NOMO-1 treated with DMSO at 0.1 percent for 48 hours (cell line): ENCODE measurements around the gene CLEC3A.
A peak's percentile ranks its signal among the peaks of the same experiment; 100 is the strongest.
"Not testable (repeated sequence)": the region's sequence is repeated elsewhere in the genome, so short reads cannot be mapped to it uniquely, and the experiment has no call there.

ENCODE experiments used
- DNase-seq: peaks from one replicate; lab custom pipeline; 2025; ENCODE audit not compliant: unreplicated experiment; lab: John Stamatoyannopoulos, UW

The CLEC3A gene

GRCh38 chr16:78022347-78023060 lies at the start of gene CLEC3A:
Gene CLEC3A (plus strand): TSS chr16:78022548. CDS start chr16:78022627, 79 bp downstream.
- no peak for DNase-seq

- no peak for DNase-seq
Observed at GRCh38 chr16:77974883-77975282, 47.5 kb upstream of the CLEC3A start.

GRCh38 chr16:77975942-77976341 lies 46.4 kb upstream of the CLEC3A start:
- no peak for DNase-seq

- peak; percentile 61 for DNase-seq
Observed at GRCh38 chr16:77977339-77977738, 45.0 kb upstream of the CLEC3A start.

- DNase-seq: no peak
Observed at GRCh38 chr16:77985111-77985510, 37.2 kb upstream of the CLEC3A start.

- DNase-seq: no peak
Observed at GRCh38 chr16:77986011-77986740, 36.2 kb upstream of the CLEC3A start.

GRCh38 chr16:77987810-77988209 lies 34.5 kb upstream of the CLEC3A start:
- no peak for DNase-seq

- no peak for DNase-seq
Observed at GRCh38 chr16:77989846-77990245, 32.5 kb upstream of the CLEC3A start.

GRCh38 chr16:77991701-77992100 lies 30.6 kb upstream of the CLEC3A start:
- DNase-seq: no peak

GRCh38 chr16:77992381-77992780 lies 30.0 kb upstream of the CLEC3A start:
- DNase-seq: not testable (repeated sequence)

- no peak for DNase-seq
Observed at GRCh38 chr16:77993111-77993985, 29.0 kb upstream of the CLEC3A start.

- no peak for DNase-seq
Observed at GRCh38 chr16:77995843-77996455, 26.4 kb upstream of the CLEC3A start.

- no peak for DNase-seq
Observed at GRCh38 chr16:77998350-77999023, 23.9 kb upstream of the CLEC3A start.

GRCh38 chr16:78001451-78002025 lies 20.8 kb upstream of the CLEC3A start:
- peak; percentile 43 for DNase-seq

- DNase-seq: peak; percentile 79
Observed at GRCh38 chr16:78002915-78003538, 19.3 kb upstream of the CLEC3A start.

- no peak for DNase-seq
Observed at GRCh38 chr16:78004517-78004916, 17.8 kb upstream of the CLEC3A start.

- DNase-seq: no peak
Observed at GRCh38 chr16:78005881-78006280, 16.5 kb upstream of the CLEC3A start.

- no peak for DNase-seq
Observed at GRCh38 chr16:78007121-78007520, 15.2 kb upstream of the CLEC3A start.

- DNase-seq: no peak
Observed at GRCh38 chr16:78024159-78024558, 1.8 kb downstream of the CLEC3A start.

GRCh38 chr16:78025631-78026030 lies 3.3 kb downstream of the CLEC3A start:
- DNase-seq: no peak
